Measurements from ENCODE around the gene KLHL36. TPM values are rescaled to one million over a fixed set of nuclear protein-coding genes. Genes with fewer than 3 reads are reported as not detected.

The KLHL36 gene
- total RNA-seq, 2 donors from 2014 or later = 49.7 to 62.7 TPM

DNA sequence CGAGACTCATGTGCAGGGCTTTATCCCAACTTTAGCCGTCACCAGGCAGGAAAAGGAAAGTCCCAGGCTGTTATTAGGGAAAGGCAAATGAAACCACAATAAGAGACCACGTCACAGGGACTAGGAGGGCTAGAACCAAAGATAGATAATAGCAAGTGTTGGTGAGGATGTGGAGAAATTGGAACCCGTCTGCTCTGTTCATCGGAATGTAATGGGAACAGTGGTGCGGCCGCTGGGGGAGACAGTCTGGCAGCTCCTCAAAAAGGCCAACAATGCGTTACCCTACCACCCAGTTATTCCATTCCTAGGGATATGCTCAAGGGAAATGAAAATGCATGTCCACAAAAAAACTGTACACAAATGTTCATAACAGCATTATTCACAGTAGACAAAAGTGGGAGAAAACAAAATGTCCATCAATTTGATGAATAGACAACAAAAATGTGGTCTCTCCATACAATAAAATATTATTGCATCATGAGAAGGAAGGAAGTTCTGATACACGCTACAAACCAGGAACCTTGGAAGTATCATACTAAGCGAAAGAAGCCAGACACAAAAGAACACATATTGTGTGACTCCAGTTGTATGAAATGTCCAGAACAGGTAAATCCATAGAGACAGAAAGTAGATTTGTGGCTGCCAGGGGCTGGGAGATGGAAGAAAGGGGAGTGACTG, 32.0 kb downstream of the KLHL36 start:
- no peaks in the 10 kb centered on the region for H3K9me3 ChIP-seq
- H3K4me3 ChIP-seq = no peak overlapping the region
- H3K27ac ChIP-seq = no peak overlapping the region
- TF ChIP-seq, protein P1, sequence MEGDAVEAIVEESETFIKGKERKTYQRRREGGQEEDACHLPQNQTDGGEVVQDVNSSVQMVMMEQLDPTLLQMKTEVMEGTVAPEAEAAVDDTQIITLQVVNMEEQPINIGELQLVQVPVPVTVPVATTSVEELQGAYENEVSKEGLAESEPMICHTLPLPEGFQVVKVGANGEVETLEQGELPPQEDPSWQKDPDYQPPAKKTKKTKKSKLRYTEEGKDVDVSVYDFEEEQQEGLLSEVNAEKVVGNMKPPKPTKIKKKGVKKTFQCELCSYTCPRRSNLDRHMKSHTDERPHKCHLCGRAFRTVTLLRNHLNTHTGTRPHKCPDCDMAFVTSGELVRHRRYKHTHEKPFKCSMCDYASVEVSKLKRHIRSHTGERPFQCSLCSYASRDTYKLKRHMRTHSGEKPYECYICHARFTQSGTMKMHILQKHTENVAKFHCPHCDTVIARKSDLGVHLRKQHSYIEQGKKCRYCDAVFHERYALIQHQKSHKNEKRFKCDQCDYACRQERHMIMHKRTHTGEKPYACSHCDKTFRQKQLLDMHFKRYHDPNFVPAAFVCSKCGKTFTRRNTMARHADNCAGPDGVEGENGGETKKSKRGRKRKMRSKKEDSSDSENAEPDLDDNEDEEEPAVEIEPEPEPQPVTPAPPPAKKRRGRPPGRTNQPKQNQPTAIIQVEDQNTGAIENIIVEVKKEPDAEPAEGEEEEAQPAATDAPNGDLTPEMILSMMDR (IDR thresholded peaks at IDR 0.05) = no peak
- DNase-seq = no peak
- no peaks in the 10 kb centered on the region for H3K4me1 ChIP-seq
- H3K9ac ChIP-seq (ENCODE audit: low read depth in 2 of 2, low read length in 2 of 2) = no peak overlapping the region
- no peaks in the 10 kb centered on the region for H3K27me3 ChIP-seq
- intact Hi-C loops (cut with DNase I) = no loop called here
- H3K36me3 ChIP-seq = no peaks in the 10 kb centered on the region

DNA sequence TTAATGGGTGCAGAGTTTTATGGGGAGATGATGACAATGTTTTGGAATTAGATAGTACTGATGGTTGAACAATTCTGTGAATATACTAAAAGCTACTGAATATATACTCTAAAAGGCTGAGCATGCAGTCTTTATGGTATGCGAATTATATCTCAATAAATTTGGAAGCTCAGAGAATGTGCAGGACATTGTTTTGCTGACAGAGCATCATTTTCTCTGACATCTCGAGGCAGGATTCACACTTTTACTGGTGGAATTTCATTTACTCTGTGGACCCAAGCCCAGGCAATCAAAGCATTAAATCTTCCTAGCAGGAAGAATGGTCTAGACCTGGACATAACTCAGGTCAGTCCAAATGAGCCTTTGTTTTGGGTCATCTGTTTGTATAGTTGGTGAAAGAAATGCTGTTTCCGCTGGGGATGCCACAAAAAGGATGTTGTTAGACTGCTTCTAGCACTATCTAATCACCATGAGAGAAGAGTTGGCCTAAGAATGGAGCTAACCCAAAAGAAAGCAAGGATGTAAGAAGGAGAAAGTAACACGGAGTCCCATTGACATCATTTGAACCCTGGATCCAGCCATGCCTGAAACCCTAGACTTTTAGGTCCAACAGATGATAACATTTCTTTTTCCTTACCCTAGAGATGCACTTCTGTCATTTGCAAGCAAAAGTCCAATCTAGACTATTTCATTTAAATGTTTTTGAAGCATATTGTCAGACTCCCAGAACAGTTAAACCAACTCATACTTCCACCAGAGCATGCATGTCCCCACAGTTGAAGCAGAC, 32.7 kb downstream of the KLHL36 start:
- H3K4me1 ChIP-seq = no peaks in the 10 kb centered on the region
- H3K27ac ChIP-seq = no peak overlapping the region
- no peak overlapping the region for H3K9ac ChIP-seq (ENCODE audit: low read depth in 2 of 2, low read length in 2 of 2)
- intact Hi-C loops (cut with DNase I) = no loop called here
- H3K27me3 ChIP-seq = no peaks in the 10 kb centered on the region
- H3K36me3 ChIP-seq = no peaks in the 10 kb centered on the region
- DNase-seq = no peak
- TF ChIP-seq, protein P1 (IDR thresholded peaks at IDR 0.05) = no peak
- no peak overlapping the region for H3K4me3 ChIP-seq
- no peaks in the 10 kb centered on the region for H3K9me3 ChIP-seq

DNA sequence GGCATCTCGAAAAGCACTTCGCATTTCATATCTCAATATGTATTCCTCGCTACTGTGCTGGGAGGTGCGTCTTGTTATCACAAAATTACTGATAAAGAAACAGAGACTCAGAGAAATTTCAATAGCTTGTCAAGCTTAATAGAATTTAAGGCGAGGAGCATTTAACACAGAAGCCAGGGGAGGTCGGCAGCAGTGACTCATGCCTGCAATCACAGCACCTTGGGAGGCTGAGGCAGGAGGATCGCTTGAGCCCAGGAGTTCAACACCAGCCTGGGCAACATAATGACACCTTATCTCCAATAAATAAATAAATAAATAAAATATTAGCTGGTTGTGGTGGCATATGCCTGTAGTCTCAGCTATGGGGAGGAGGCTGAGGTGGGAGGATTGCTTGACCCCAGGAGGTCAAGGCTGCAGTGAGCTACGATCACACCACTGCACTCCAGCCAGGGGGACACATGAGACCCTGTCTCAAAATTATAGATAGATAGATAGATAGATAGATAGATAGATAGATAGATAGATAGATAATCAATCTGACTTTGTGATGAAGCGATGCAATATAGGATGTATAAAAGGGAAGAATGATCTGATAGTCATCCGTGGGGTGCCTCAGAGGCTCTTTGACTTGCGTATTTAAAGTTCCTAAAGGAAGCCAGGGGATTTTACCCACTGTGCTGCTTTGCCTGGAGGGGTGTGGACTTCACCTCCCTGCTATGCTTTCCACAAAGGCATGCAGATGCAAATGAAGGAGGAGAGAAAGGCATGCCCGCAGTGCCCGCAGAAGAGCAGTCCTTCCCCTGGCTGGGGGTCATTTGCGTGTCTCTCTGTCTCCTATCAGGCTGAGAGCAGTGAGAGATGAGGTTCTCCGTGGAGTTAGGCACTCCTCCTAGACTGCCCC, 35.6 kb downstream of the KLHL36 start:
- no peaks in the 10 kb centered on the region for H3K27me3 ChIP-seq
- no peaks in the 10 kb centered on the region for H3K9me3 ChIP-seq
- no peaks in the 10 kb centered on the region for H3K36me3 ChIP-seq
- no peaks in the 10 kb centered on the region for H3K4me1 ChIP-seq
- no peak overlapping the region for H3K27ac ChIP-seq
- no peak overlapping the region for H3K9ac ChIP-seq (ENCODE audit: low read depth in 2 of 2, low read length in 2 of 2)
- intact Hi-C loops (cut with DNase I) = no loop called here
- H3K4me3 ChIP-seq = no peak overlapping the region
- TF ChIP-seq, protein P1 (IDR thresholded peaks at IDR 0.05) = no peak
- no peak for DNase-seq

DNA sequence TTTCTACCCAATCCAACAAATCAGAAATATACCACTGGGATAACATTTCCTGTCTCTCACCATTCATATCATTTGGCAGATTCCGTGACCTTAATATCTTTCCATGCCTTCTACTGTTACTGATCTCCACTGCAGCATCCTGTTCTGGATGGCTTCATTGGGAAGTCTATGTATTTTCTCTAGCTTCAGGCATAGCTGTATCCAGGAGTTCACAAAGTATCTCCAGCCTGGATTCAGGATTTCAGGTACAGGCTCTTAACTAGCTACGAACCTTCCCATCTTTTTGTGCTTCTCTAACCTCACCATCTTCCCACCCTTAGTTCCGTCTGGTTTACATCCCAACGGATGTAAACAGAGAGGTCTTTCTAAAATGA, 36.3 kb downstream of the KLHL36 start:
- Histone ChIP-seq H3K9me3 (no peaks in the 10 kb centered on the region), H3K4me1 (no peaks in the 10 kb centered on the region), H3K27ac (no peak overlapping the region), H3K4me3 (no peak overlapping the region), H3K9ac (ENCODE audit: low read depth in 2 of 2, low read length in 2 of 2) (no peak overlapping the region), H3K27me3 (no peaks in the 10 kb centered on the region), H3K36me3 (no peaks in the 10 kb centered on the region)
- no peak for DNase-seq
- TF ChIP-seq, protein P1 (IDR thresholded peaks at IDR 0.05) = no peak
- intact Hi-C loops (cut with DNase I) = no loop called here

DNA sequence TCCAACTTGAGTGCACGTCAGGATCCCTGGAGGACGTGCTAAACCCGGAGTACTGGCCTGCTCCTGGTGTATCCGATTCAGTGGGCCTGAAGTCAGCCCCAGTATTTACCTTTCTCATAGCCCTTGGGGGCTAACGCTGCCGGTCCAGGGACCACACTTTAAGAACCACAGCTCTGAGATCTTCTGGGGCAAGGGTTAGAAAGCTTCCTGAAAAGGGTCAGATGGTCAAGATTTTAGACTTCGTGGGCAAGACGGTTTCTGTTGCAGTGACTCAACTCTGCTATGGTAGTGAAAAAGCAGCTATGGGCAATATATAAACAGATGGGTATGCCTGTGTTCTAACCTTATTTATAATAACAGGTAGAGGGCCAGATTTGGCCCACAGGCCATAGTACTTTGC, 36.9 kb downstream of the KLHL36 start:
- intact Hi-C loops (cut with DNase I) = no loop called here

More for the DNA sequence above, 36.9 kb downstream of the KLHL36 start:
- H3K9ac ChIP-seq (ENCODE audit: low read depth in 2 of 2, low read length in 2 of 2) = no peak overlapping the region
- TF ChIP-seq, protein P1 (IDR thresholded peaks at IDR 0.05) = no peak
- H3K36me3 ChIP-seq = no peaks in the 10 kb centered on the region
- H3K27ac ChIP-seq = no peak overlapping the region
- H3K4me3 ChIP-seq = no peak overlapping the region
- no peaks in the 10 kb centered on the region for H3K9me3 ChIP-seq
- H3K4me1 ChIP-seq = no peaks in the 10 kb centered on the region
- no peak for DNase-seq
- H3K27me3 ChIP-seq = no peaks in the 10 kb centered on the region

Data from colonic mucosa (tissue), 4 donors.